HFF-Myc (cell line): ENCODE data around the gene LRP2.

Experiments
- DNase-seq: peaks from one replicate; pipeline ENCODE4 v3.0.0-alpha.2; 2011; ENCODE audit warnings: low read depth; ENCODE audit errors: extremely low read depth
- H3K4me3 ChIP-seq: replicated peaks from 2 replicates; pipeline ENCODE4 v1.5.1; 2011; ENCODE audit warnings: low read depth, mild to moderate bottlenecking, control low read depth, low read length
- TF ChIP-seq, protein P1 (sequence below): IDR thresholded peaks from 2 replicates; pipeline ENCODE4 v1.5.1; 2012; ENCODE audit warnings: mild to moderate bottlenecking, low read depth, low read length, control low read depth; ENCODE audit errors: missing control alignments

Gene LRP2

DNA sequence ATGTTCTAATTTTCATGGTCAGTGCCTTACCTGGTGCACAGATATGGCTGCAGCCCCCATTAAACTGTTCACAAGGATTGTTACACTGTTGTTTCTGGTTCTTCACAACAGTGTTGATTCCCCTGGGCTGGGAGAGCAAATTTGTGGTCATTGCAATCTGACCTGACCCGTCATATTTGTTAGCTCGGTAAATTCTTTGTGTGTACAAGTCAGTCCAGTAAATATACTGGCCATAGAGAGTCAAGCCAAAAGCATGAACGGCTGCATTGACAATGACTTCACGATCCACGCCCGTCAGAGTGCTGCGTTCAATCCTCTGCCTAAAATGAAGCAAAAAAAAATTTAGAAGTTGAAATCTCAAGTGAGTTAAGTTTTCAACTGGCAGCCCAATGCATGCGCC is 158.4 kb downstream of the LRP2 start:
- DNase-seq, result no peak
- TF ChIP-seq, protein P1, sequence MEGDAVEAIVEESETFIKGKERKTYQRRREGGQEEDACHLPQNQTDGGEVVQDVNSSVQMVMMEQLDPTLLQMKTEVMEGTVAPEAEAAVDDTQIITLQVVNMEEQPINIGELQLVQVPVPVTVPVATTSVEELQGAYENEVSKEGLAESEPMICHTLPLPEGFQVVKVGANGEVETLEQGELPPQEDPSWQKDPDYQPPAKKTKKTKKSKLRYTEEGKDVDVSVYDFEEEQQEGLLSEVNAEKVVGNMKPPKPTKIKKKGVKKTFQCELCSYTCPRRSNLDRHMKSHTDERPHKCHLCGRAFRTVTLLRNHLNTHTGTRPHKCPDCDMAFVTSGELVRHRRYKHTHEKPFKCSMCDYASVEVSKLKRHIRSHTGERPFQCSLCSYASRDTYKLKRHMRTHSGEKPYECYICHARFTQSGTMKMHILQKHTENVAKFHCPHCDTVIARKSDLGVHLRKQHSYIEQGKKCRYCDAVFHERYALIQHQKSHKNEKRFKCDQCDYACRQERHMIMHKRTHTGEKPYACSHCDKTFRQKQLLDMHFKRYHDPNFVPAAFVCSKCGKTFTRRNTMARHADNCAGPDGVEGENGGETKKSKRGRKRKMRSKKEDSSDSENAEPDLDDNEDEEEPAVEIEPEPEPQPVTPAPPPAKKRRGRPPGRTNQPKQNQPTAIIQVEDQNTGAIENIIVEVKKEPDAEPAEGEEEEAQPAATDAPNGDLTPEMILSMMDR, result no peak
- no peak overlapping the region for H3K4me3 ChIP-seq

DNA sequence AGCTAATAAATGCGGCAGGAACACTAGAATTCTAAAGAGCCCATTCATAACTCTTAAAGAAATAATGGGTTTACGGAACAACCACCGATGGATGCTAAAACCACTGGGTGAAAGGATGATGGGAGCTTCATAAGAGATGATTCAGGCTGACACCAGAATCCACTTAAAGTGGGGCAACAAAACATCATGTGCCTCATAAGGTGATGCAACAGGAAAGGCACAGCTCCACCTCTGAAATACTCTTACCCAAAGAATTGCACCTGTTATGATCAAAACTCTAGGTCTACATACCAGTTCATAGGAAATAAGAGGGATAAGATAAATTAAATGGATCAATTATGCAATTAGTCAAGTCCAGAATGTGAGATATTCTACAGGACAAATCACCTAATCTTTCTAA is 161.6 kb downstream of the LRP2 start:
- TF ChIP-seq, protein P1, result no peak
- no peak overlapping the region for H3K4me3 ChIP-seq
- no peak for DNase-seq

DNA sequence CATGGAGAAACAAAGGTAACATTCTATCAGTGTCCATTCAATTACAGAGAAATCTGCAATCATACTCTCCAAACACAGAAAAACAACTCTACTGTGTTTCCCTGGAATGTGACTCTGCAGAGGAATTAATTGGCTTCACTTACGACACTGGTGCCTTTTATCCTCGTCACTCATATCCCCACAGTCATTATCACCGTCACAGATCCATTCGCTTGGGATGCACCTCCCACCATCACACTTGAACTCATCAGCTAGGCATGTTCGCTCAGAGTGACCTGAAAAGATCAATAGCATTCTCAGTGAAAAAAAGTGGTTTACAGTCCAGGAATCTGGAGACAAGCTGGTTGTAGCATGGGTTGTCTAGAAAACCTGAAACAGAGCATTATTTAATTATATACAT is 168.7 kb downstream of the LRP2 start:
- TF ChIP-seq, protein P1, result no peak

DNA sequence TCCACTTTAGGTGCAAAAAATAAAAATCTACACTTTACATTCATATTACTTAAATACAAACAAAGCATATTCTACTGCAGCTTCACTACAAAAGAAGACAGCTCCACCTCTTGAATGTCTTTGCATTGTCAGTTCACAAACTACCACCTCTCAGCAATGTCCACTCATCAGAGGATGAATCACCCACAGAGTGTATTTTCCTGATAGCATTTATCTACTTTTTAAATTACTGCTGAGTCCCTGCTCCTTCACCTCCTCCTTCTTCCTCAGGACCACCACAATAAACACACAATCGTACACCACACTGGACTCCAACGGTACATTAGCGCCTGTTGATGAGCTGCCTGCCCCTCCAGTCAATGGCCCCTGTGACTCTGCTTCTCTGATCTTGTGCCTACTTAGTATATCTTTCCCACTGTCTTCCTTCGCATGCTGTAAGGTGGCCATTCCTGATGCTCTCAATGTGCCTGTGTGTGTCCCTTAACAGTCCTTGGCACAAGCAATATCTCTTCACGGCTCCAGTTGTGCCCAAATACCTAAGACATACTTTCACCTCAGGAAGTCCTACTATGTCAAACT is 172.0 kb downstream of the LRP2 start:
- no peak overlapping the region for H3K4me3 ChIP-seq
- DNase-seq, result no peak
- TF ChIP-seq, protein P1, result no peak

More for the DNA sequence above, 168.7 kb downstream of the LRP2 start:
- DNase-seq, result no peak
- H3K4me3 ChIP-seq, result no peak overlapping the region

DNA sequence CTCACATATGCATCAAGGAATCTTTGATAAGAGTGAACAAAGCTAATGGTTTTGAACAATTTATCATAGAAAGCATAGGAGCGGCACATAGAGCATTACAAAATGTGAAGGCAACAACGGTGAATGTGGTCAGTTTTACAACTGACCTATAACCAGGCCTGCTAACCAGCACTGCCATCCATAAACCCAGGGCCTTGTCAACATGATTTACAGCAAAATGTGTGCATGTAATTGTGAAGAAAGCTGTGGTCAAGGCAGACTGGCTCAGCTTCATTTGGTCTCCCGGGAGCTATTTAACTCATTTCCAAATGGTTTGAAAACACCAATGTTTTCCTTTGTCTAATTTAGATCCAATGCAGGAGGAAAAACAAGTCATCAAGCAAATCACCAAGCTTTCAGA is 173.2 kb downstream of the LRP2 start:
- DNase-seq, result no peak
- no peak overlapping the region for H3K4me3 ChIP-seq
- TF ChIP-seq, protein P1, result no peak

DNA sequence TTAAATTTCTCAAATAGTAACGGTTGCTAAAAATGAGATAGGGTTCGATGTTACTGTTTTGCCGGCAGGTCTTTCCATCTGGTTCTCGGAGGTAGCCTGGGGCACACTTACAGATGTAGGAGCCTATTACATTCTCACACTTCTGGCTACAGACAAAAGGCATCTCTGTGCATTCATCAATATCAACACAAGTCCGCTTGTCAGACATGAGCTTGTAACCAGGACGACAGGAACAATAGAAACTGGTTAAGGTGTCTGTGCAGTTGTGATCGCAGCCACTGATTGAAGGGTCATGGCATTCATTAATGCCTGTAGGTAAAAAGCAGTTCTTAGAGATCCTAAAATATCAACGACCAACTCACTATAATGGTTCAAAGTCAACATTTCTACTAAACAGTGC is 176.6 kb downstream of the LRP2 start:
- DNase-seq, result no peak
- TF ChIP-seq, protein P1, result no peak
- no peak overlapping the region for H3K4me3 ChIP-seq

DNA sequence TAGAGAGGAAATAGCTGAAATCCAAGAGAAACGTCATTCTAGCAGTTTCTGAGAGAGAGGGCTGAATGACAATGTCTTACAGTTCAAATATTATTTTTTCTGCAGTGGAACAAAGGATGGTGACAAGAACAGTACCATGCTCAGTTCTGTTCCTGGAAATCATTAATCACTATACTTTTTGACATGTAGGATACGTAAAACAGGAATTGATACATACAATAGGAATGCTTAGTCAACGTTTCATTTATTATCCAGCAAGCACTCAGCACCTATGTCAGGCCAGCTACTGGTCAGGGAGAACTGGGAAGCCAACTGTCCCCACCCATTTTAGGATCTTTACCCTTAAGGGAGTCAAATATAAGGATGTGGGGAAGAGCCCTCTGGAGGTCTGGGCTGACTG is 178.3 kb downstream of the LRP2 start:
- TF ChIP-seq, protein P1, result no peak
- DNase-seq, result no peak
- no peak overlapping the region for H3K4me3 ChIP-seq
